Measurements from ENCODE around the gene TRAF3.

Gene TRAF3

GRCh38 chr14:102915292-102916110 is 138.3 kb downstream of the TRAF3 start:
- Histone ChIP-seq H3K27me3 (ENCODE audit: insufficient read depth, low read length) (no peaks in the 10 kb centered on the region), H3K9ac (ENCODE audit: low read length) (no peak overlapping the region), H3K9me3 (ENCODE audit: low read length) (no peaks in the 10 kb centered on the region), H4K20me1 (ENCODE audit: insufficient read depth, low read length) (no peaks in the 10 kb centered on the region), H3K4me3 (ENCODE audit: low read depth, low read length, poor library complexity, severe bottlenecking) (no peak overlapping the region), H3F3A (ENCODE audit: insufficient read depth, low read length) (no peaks in the 10 kb centered on the region), H3K4me2 (ENCODE audit: low read length) (peak overlapping the region; percentile 30), H3K4me1 (ENCODE audit: insufficient read depth, low read length, severe bottlenecking) (peaks cover 48% of the 10 kb centered on the region), H3K36me3 (ENCODE audit: insufficient read depth, low read length) (no peaks in the 10 kb centered on the region; the same call in 1 of the 2 replicates), H3K79me2 (ENCODE audit: insufficient read depth, low read length) (no peaks in the 10 kb centered on the region), H3K9me2 (ENCODE audit: low read depth, low read length) (no peaks in the 10 kb centered on the region), H2AFZ (ENCODE audit: low read length) (no peak overlapping the region), H3K27ac (ENCODE audit: low read depth, low read length, poor library complexity, severe bottlenecking) (peak overlapping the region; percentile 94)
- TF ChIP-seq, protein P1, sequence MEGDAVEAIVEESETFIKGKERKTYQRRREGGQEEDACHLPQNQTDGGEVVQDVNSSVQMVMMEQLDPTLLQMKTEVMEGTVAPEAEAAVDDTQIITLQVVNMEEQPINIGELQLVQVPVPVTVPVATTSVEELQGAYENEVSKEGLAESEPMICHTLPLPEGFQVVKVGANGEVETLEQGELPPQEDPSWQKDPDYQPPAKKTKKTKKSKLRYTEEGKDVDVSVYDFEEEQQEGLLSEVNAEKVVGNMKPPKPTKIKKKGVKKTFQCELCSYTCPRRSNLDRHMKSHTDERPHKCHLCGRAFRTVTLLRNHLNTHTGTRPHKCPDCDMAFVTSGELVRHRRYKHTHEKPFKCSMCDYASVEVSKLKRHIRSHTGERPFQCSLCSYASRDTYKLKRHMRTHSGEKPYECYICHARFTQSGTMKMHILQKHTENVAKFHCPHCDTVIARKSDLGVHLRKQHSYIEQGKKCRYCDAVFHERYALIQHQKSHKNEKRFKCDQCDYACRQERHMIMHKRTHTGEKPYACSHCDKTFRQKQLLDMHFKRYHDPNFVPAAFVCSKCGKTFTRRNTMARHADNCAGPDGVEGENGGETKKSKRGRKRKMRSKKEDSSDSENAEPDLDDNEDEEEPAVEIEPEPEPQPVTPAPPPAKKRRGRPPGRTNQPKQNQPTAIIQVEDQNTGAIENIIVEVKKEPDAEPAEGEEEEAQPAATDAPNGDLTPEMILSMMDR (IDR thresholded peaks at IDR 0.05; ENCODE audit: low read length): no peak
- TF ChIP-seq EZH2 (IDR thresholded peaks at IDR 0.05; ENCODE audit: borderline replicate concordance, low read length): no peak

- Histone ChIP-seq H3K4me1 (ENCODE audit: insufficient read depth, low read length, severe bottlenecking) (peaks cover 48% of the 10 kb centered on the region), H3K4me3 (ENCODE audit: low read depth, low read length, poor library complexity, severe bottlenecking) (no peak overlapping the region), H3K27ac (ENCODE audit: low read depth, low read length, poor library complexity, severe bottlenecking) (peak overlapping the region; percentile 94), H3K9me3 (ENCODE audit: low read length) (no peaks in the 10 kb centered on the region), H3F3A (ENCODE audit: insufficient read depth, low read length) (no peaks in the 10 kb centered on the region), H2AFZ (ENCODE audit: low read length) (no peak overlapping the region), H3K79me2 (ENCODE audit: insufficient read depth, low read length) (no peaks in the 10 kb centered on the region), H3K4me2 (ENCODE audit: low read length) (peak overlapping the region; percentile 23; the same call in 1 of the 2 replicates), H3K9ac (ENCODE audit: low read length) (peak overlapping the region; percentile 31; the same call in 1 of the 2 replicates), H4K20me1 (ENCODE audit: insufficient read depth, low read length) (no peaks in the 10 kb centered on the region), H3K9me2 (ENCODE audit: low read depth, low read length) (no peaks in the 10 kb centered on the region), H3K36me3 (ENCODE audit: insufficient read depth, low read length) (no peaks in the 10 kb centered on the region; the same call in 1 of the 2 replicates), H3K27me3 (ENCODE audit: insufficient read depth, low read length) (no peaks in the 10 kb centered on the region)
- TF ChIP-seq EZH2 (IDR thresholded peaks at IDR 0.05; ENCODE audit: borderline replicate concordance, low read length): no peak
- TF ChIP-seq, protein P1 (IDR thresholded peaks at IDR 0.05; ENCODE audit: low read length): no peak
Observed at GRCh38 chr14:102916347-102917055, 139.3 kb downstream of the TRAF3 start.

GRCh38 chr14:102917056-102917385 is 139.8 kb downstream of the TRAF3 start:
- Histone ChIP-seq H3K27ac (ENCODE audit: low read depth, low read length, poor library complexity, severe bottlenecking) (peak overlapping the region; percentile 94), H3K36me3 (ENCODE audit: insufficient read depth, low read length) (no peaks in the 10 kb centered on the region; the same call in 1 of the 2 replicates), H3K27me3 (ENCODE audit: insufficient read depth, low read length) (no peaks in the 10 kb centered on the region), H3F3A (ENCODE audit: insufficient read depth, low read length) (no peaks in the 10 kb centered on the region), H3K9me2 (ENCODE audit: low read depth, low read length) (no peaks in the 10 kb centered on the region), H3K9ac (ENCODE audit: low read length) (peak overlapping the region; percentile 44; the same call in 1 of the 2 replicates), H3K9me3 (ENCODE audit: low read length) (no peaks in the 10 kb centered on the region), H3K4me1 (ENCODE audit: insufficient read depth, low read length, severe bottlenecking) (peaks cover 48% of the 10 kb centered on the region), H2AFZ (ENCODE audit: low read length) (no peak overlapping the region), H3K4me2 (ENCODE audit: low read length) (peak overlapping the region; percentile 23; the same call in 1 of the 2 replicates), H4K20me1 (ENCODE audit: insufficient read depth, low read length) (no peaks in the 10 kb centered on the region), H3K4me3 (ENCODE audit: low read depth, low read length, poor library complexity, severe bottlenecking) (no peak overlapping the region), H3K79me2 (ENCODE audit: insufficient read depth, low read length) (no peaks in the 10 kb centered on the region)
- TF ChIP-seq, protein P1 (IDR thresholded peaks at IDR 0.05; ENCODE audit: low read length): no peak
- no peak for TF ChIP-seq EZH2 (IDR thresholded peaks at IDR 0.05; ENCODE audit: borderline replicate concordance, low read length)

Measured in OCI-LY1 (cell line).